HG02610 (cell line): Measurements from ENCODE around the gene CSNK1E.

Source experiments
- ATAC-seq: cut with Tn5 transposase; IDR thresholded peaks from one replicate; pipeline ENCODE4 v1.9.1; 2021; ENCODE audit warnings: mild to moderate bottlenecking, moderate library complexity; ENCODE audit not compliant: unreplicated experiment

The CSNK1E gene

GRCh38 chr22:38282397-38282796 is 34.8 kb downstream of the CSNK1E start:
- no peak for ATAC-seq

GRCh38 chr22:38276166-38276565 is 41.1 kb downstream of the CSNK1E start:
- no peak for ATAC-seq

GRCh38 chr22:38273135-38273826 is 44.0 kb downstream of the CSNK1E start:
- ATAC-seq, result no peak

- peak; percentile 72 for ATAC-seq
These were observed 44.7 kb downstream of the CSNK1E start, which contains the start of gene TMEM184B for GRCh38 chr22:38272373-38273134. Gene TMEM184B, minus strand, starts transcription at chr22:38273010. Its CDS starts 25,049 bp downstream, at chr22:38247961.

GRCh38 chr22:38271927-38272372 is 45.3 kb downstream of the CSNK1E start:
- no peak for ATAC-seq

GRCh38 chr22:38271101-38271500 is 46.1 kb downstream of the CSNK1E start:
- ATAC-seq, result no peak

GRCh38 chr22:38270091-38270992 is 46.9 kb downstream of the CSNK1E start:
- ATAC-seq, result no peak

GRCh38 chr22:38269466-38269865 is 47.8 kb downstream of the CSNK1E start:
- no peak for ATAC-seq

GRCh38 chr22:38267086-38267485 is 50.1 kb downstream of the CSNK1E start:
- ATAC-seq, result no peak

GRCh38 chr22:38266120-38266519 is 51.1 kb downstream of the CSNK1E start:
- ATAC-seq, result no peak

- ATAC-seq, result no peak
These were observed 52.9 kb downstream of the CSNK1E start for GRCh38 chr22:38264322-38264843.

- no peak for ATAC-seq
These were observed 55.0 kb downstream of the CSNK1E start for GRCh38 chr22:38262051-38262795.

GRCh38 chr22:38260761-38261681 is 56.2 kb downstream of the CSNK1E start:
- no peak for ATAC-seq

GRCh38 chr22:38259370-38259769 is 57.9 kb downstream of the CSNK1E start:
- ATAC-seq, result no peak

GRCh38 chr22:38258895-38259294 is 58.3 kb downstream of the CSNK1E start:
- no peak for ATAC-seq

GRCh38 chr22:38257650-38258250 is 59.5 kb downstream of the CSNK1E start:
- no peak for ATAC-seq

- no peak for ATAC-seq
These were observed 60.1 kb downstream of the CSNK1E start for GRCh38 chr22:38257181-38257580.

GRCh38 chr22:38255697-38256096 is 61.5 kb downstream of the CSNK1E start:
- ATAC-seq, result no peak

GRCh38 chr22:38251341-38251692 is 65.9 kb downstream of the CSNK1E start:
- no peak for ATAC-seq
